Fibroblast of lung (primary cell): ENCODE results near the gene SLIT3.

ENCODE experiments used
- CTCF ChIP-seq, 2 donors: IDR thresholded peaks in 1 of 2; conservative IDR thresholded peaks in 1 of 2; 1 replicate in 1 of 2; 2 replicates in 1 of 2; pipeline ENCODE4 v1.5.1; 2011 to 2012; ENCODE audit warnings: low read length in 2 of 2, control low read depth in 1 of 2, inconsistent platforms in 1 of 2, low read depth in 1 of 2, mild to moderate bottlenecking in 1 of 2
- EZH2 ChIP-seq: IDR thresholded peaks from 2 replicates; pipeline ENCODE4 v1.5.1; 2012; ENCODE audit warnings: low read length, control low read depth, mild to moderate bottlenecking; ENCODE audit errors: missing control alignments

GRCh38 chr5:169295306-169295705 lies 5.6 kb downstream of the SLIT3 start:
- TF ChIP-seq CTCF (conservative IDR thresholded peaks at IDR 0.05 in 1 of 2, IDR thresholded peaks at IDR 0.05 in 1 of 2; ENCODE audit: low read depth in 1 of 2, low read length in 2 of 2) (no peak), EZH2 (no peak)
